Keratinocyte (primary cell): Measurements from ENCODE around the gene HPF1. TPM values are rescaled to one million over a fixed set of nuclear protein-coding genes. Genes with fewer than 3 reads are reported as not detected.

Source experiments
- DNase-seq: peaks from one replicate; pipeline ENCODE4 v3.0.0-alpha.2; 2011; ENCODE audit warnings: low read depth, missing footprints, low spot score
- FAIRE-seq: peaks from 2 replicates; lab custom pipeline; 2011; peaks lifted over from hg19 to GRCh38; lab: Jason Lieb, UNC
- H2AFZ ChIP-seq: 2 replicates; pipeline ENCODE4 v1.6.0; 2012; ENCODE audit warnings: low read length, control low read depth, inconsistent platforms; ENCODE audit not compliant: control insufficient read depth
- H3K27ac ChIP-seq: 2 replicates; pipeline ENCODE4 v1.5.1; 2011; ENCODE audit warnings: low read length; ENCODE audit not compliant: control insufficient read depth, insufficient read depth
- H3K27me3 ChIP-seq: 3 replicates; pipeline ENCODE4 v1.6.0; 2011; ENCODE audit warnings: low read length; ENCODE audit not compliant: control insufficient read depth, insufficient read depth; ENCODE audit errors: extremely low read depth
- H3K36me3 ChIP-seq, 2 experiments: 2 replicates in 1 of 2; 3 replicates in 1 of 2; pipeline ENCODE4 v1.5.1; 2011; ENCODE audit warnings: low read length in 2 of 2, mild to moderate bottlenecking in 1 of 2; ENCODE audit not compliant: control insufficient read depth in 2 of 2, insufficient read depth in 2 of 2; ENCODE audit errors: extremely low read depth in 1 of 2
- H3K4me1 ChIP-seq: 3 replicates; pipeline ENCODE4 v1.5.1; 2011; ENCODE audit warnings: low read length; ENCODE audit not compliant: control insufficient read depth, insufficient read depth; ENCODE audit errors: extremely low read depth
- H3K4me2 ChIP-seq: 3 replicates; pipeline ENCODE4 v1.6.0; 2011; ENCODE audit warnings: low read depth, low read length; ENCODE audit not compliant: control insufficient read depth, insufficient read depth; ENCODE audit errors: extremely low read depth
- H3K4me3 ChIP-seq, 3 experiments: fragments of 200-600 bp in 1 of 3; sonication (generic) in 1 of 3; 2 replicates in 2 of 3; 3 replicates in 1 of 3; pipeline ENCODE4 v1.5.1; 2011 to 2016; ENCODE audit warnings: low read length in 3 of 3, mild to moderate bottlenecking in 3 of 3, control low read depth in 2 of 3, inconsistent platforms in 1 of 3, low read depth in 1 of 3, mixed read lengths in 1 of 3, mixed run types in 1 of 3, moderate library complexity in 1 of 3; ENCODE audit not compliant: control insufficient read depth in 2 of 3, insufficient read depth in 2 of 3; ENCODE audit errors: extremely low read depth in 1 of 3
- H3K79me2 ChIP-seq: 2 replicates; pipeline ENCODE4 v1.6.0; 2012; ENCODE audit warnings: low read length; ENCODE audit not compliant: control insufficient read depth, insufficient read depth
- H3K9ac ChIP-seq: 3 replicates; pipeline ENCODE4 v1.6.0; 2011; ENCODE audit warnings: low read length; ENCODE audit not compliant: control insufficient read depth, insufficient read depth; ENCODE audit errors: extremely low read depth
- H3K9me1 ChIP-seq: 3 replicates; pipeline ENCODE4 v1.6.0; 2011; ENCODE audit warnings: low read length; ENCODE audit not compliant: control insufficient read depth, insufficient read depth; ENCODE audit errors: extremely low read depth
- H3K9me3 ChIP-seq: 2 replicates; pipeline ENCODE4 v1.5.1; 2012; ENCODE audit warnings: low read depth, low read length; ENCODE audit not compliant: control insufficient read depth
- H4K20me1 ChIP-seq: 3 replicates; pipeline ENCODE4 v1.6.0; 2011; ENCODE audit warnings: low read length; ENCODE audit not compliant: control insufficient read depth, insufficient read depth; ENCODE audit errors: extremely low read depth
- EZH2 ChIP-seq: IDR thresholded peaks from one replicate; pipeline ENCODE4 v1.6.1; 2012; ENCODE audit warnings: inconsistent platforms, mild to moderate bottlenecking, low read length, moderate library complexity
- dilution Hi-C: fragments of 300-500 bp; cut with MboI; formaldehyde crosslinking; loops from one replicate; pipeline ENCODE4 v1.7.0; 2020; ENCODE audit warnings: low sequenced_read_pairs; ENCODE audit not compliant: extremely low pct_ligation_motif_present
- polyA plus RNA-seq, 5 experiments: library from polyadenylated mRNA; depleted of rRNA in 3 of 5; stranded (reverse) in 3 of 5; stranded (forward) in 1 of 5; unstranded in 1 of 5; fragments of >200 nt; gene quantifications; 1 replicate in 1 of 5; 2 replicates in 3 of 5; 3 replicates in 1 of 5; pipeline versions ENCODE4 v1.2.1 to v1.2.3, GENCODE V29; 2011 to 2012; ENCODE audit warnings: missing spikeins in 2 of 5, low read depth in 1 of 5, low replicate concordance in 1 of 5
- TF ChIP-seq, protein P1 (sequence below), 3 experiments: IDR thresholded peaks in 1 of 3; conservative IDR thresholded peaks in 1 of 3; optimal IDR thresholded peaks in 1 of 3; 2 replicates in 2 of 3; 3 replicates in 1 of 3; pipeline versions ENCODE3 to v1.5.1; 2011; ENCODE audit warnings: low read length in 3 of 3, mild to moderate bottlenecking in 3 of 3, moderate library complexity in 2 of 3, control low read depth in 1 of 3, inconsistent platforms in 1 of 3; ENCODE audit not compliant: insufficient read depth in 2 of 3; ENCODE audit errors: extremely low read depth in 1 of 3

HPF1 gene
- polyA plus RNA-seq, 1 donor (not counting 4 experiments of a cell fraction or from before 2014, with no cell fraction given), result 19.1 TPM

GRCh38 chr4:169690787-169691186 is 67.0 kb downstream of the HPF1 start:
- H3K27ac ChIP-seq, result no peak overlapping the region
- H3K4me2 ChIP-seq, result no peak overlapping the region
- no peaks in the 10 kb centered on the region for H3K9me3 ChIP-seq
- no peaks in the 10 kb centered on the region for H4K20me1 ChIP-seq
- DNase-seq, result no peak
- H3K4me1 ChIP-seq, result no peaks in the 10 kb centered on the region
- peaks cover 2 to 7% of the 10 kb centered on the region in 2 experiments for H3K36me3 ChIP-seq
- H3K27me3 ChIP-seq, result no peaks in the 10 kb centered on the region
- H2AFZ ChIP-seq, result no peak overlapping the region
- FAIRE-seq, result no peak
- no peak overlapping the region for H3K9ac ChIP-seq
- no peaks in the 10 kb centered on the region for H3K9me1 ChIP-seq
- no peak overlapping the region for H3K4me3 ChIP-seq
- dilution Hi-C loops, result no loop called here
- no peaks in the 10 kb centered on the region for H3K79me2 ChIP-seq
- TF ChIP-seq EZH2, result no peak

GRCh38 chr4:169689681-169690080 is 68.1 kb downstream of the HPF1 start:
- FAIRE-seq, result no peak
- Histone ChIP-seq H3K79me2 (no peaks in the 10 kb centered on the region), H3K9me3 (no peaks in the 10 kb centered on the region)

More at GRCh38 chr4:169689681-169690080, 68.1 kb downstream of the HPF1 start:
- no peak overlapping the region for H2AFZ ChIP-seq
- dilution Hi-C loops, result no loop called here
- H3K9ac ChIP-seq, result no peak overlapping the region
- no peaks in the 10 kb centered on the region for H4K20me1 ChIP-seq
- no peak overlapping the region for H3K4me2 ChIP-seq
- no peak overlapping the region for H3K27ac ChIP-seq
- TF ChIP-seq, protein P1, sequence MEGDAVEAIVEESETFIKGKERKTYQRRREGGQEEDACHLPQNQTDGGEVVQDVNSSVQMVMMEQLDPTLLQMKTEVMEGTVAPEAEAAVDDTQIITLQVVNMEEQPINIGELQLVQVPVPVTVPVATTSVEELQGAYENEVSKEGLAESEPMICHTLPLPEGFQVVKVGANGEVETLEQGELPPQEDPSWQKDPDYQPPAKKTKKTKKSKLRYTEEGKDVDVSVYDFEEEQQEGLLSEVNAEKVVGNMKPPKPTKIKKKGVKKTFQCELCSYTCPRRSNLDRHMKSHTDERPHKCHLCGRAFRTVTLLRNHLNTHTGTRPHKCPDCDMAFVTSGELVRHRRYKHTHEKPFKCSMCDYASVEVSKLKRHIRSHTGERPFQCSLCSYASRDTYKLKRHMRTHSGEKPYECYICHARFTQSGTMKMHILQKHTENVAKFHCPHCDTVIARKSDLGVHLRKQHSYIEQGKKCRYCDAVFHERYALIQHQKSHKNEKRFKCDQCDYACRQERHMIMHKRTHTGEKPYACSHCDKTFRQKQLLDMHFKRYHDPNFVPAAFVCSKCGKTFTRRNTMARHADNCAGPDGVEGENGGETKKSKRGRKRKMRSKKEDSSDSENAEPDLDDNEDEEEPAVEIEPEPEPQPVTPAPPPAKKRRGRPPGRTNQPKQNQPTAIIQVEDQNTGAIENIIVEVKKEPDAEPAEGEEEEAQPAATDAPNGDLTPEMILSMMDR (optimal IDR thresholded peaks at IDR 0.05 in 1 of 3, IDR thresholded peaks at IDR 0.05 in 1 of 3, conservative IDR thresholded peaks at IDR 0.05 in 1 of 3; ENCODE audit: extremely low read depth in 1 of 3, insufficient read depth in 2 of 3, low read length in 3 of 3), result no peak
- no peak for TF ChIP-seq EZH2
- no peak for DNase-seq
- H3K9me1 ChIP-seq, result no peaks in the 10 kb centered on the region
- peaks cover 2 to 7% of the 10 kb centered on the region in 2 experiments for H3K36me3 ChIP-seq
- H3K4me1 ChIP-seq, result no peaks in the 10 kb centered on the region
- H3K4me3 ChIP-seq, result no peak overlapping the region
- no peaks in the 10 kb centered on the region for H3K27me3 ChIP-seq
